Omental fat pad (tissue), 4 donors: ENCODE measurements around the gene ADAM15. TPM values are rescaled to one million over a fixed set of nuclear protein-coding genes. Genes with fewer than 3 reads are reported as not detected.

Source experiments
- ATAC-seq: fragments of 150-250 bp; one replicate; pipeline ENCODE4 v1.9.1; 2016; ENCODE audit warnings: mild to moderate bottlenecking, moderate library complexity; ENCODE audit not compliant: low FRiP score
- DNase-seq: peaks from one replicate; pipeline ENCODE4 v3.0.0-alpha.2; 2019; ENCODE audit warnings: low spot score
- total RNA-seq, 4 donors: library from RNA; depleted of rRNA; stranded (reverse); fragments of >200 nt; gene quantifications; one replicate each; pipeline ENCODE4 v1.1.0, GENCODE V29; 2016
- TF ChIP-seq, protein P1 (sequence below), 3 donors: fragments of 450-650 bp; IDR thresholded peaks; one replicate each; pipeline ENCODE4 v1.5.1; 2016 to 2017; ENCODE audit warnings: antibody characterized with exemption in 3 of 3, mild to moderate bottlenecking in 3 of 3, moderate library complexity in 2 of 3

The ADAM15 gene
- total RNA-seq, 4 donors from 2014 or later, result 116 to 262 (median 157) TPM

DNA sequence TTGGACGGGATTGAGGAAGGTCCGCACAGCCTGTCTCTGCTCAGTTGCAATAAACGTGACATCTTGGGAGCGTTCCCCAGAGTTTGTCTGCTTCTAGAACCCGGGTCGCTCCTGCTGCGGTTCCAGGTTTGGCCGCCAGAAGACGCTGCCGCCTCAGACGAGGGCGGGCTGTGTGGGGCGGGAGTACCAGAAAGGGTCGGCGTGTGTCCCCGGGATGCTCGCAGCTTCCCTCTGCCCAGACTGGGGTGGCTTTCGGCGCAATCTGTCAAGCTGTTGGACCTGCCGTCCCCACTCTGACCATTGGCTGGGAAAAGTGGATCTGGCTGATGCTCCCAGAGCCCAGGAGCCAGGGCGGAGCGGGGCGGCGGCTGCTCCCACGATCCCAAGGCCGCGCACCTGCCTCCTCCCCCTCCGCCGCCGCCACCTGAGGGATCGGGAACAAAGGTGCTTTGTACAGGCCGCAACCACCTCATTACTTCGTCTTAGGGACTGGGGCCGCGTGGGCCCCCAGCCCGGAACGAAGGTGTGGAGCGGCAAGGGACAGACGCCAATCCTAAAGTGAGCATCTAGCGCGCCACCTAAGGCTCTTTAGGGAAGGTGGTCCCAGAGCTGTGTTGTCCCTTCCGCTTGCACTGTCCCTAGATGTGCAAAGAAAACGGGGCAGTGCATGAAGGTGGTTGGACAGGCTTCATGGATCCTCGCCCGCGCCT is 11.7 kb downstream of the ADAM15 start:
- TF ChIP-seq, protein P1, sequence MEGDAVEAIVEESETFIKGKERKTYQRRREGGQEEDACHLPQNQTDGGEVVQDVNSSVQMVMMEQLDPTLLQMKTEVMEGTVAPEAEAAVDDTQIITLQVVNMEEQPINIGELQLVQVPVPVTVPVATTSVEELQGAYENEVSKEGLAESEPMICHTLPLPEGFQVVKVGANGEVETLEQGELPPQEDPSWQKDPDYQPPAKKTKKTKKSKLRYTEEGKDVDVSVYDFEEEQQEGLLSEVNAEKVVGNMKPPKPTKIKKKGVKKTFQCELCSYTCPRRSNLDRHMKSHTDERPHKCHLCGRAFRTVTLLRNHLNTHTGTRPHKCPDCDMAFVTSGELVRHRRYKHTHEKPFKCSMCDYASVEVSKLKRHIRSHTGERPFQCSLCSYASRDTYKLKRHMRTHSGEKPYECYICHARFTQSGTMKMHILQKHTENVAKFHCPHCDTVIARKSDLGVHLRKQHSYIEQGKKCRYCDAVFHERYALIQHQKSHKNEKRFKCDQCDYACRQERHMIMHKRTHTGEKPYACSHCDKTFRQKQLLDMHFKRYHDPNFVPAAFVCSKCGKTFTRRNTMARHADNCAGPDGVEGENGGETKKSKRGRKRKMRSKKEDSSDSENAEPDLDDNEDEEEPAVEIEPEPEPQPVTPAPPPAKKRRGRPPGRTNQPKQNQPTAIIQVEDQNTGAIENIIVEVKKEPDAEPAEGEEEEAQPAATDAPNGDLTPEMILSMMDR (IDR thresholded peaks at IDR 0.05), result no peak
- ATAC-seq (no peak), DNase-seq (no peak)

DNA sequence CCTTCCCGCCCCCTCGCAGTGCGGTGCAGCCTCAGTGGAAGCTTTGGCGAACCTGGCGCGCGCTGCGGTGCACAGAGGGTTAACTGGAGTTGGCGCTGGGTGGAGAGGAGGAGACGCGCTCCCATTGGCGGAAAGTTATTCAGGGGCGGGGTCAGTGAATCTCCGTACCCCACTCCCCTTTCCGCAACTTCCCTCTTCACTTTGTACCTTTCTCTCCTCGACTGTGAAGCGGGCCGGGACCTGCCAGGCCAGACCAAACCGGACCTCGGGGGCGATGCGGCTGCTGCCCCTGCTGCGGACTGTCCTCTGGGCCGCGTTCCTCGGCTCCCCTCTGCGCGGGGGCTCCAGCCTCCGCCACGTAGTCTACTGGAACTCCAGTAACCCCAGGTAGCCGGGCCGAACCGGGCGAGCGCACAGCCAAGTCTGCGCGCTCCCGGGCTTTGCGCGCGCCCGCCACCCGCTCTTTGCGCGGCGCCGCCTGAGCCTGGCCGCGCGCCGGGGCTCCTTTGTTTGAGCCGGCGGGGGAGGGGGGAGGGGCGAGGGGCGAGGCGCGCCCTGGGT is 12.5 kb downstream of the ADAM15 start, which contains the start of gene EFNA4:
Gene EFNA4, plus strand, starts transcription at position 191 of the 561 bp plus-strand sequence. Its CDS starts 84 bp downstream, at position 275.
- peak; percentile 84 for ATAC-seq
- DNase-seq, result no peak
- TF ChIP-seq, protein P1 (IDR thresholded peaks at IDR 0.05), result no peak

DNA sequence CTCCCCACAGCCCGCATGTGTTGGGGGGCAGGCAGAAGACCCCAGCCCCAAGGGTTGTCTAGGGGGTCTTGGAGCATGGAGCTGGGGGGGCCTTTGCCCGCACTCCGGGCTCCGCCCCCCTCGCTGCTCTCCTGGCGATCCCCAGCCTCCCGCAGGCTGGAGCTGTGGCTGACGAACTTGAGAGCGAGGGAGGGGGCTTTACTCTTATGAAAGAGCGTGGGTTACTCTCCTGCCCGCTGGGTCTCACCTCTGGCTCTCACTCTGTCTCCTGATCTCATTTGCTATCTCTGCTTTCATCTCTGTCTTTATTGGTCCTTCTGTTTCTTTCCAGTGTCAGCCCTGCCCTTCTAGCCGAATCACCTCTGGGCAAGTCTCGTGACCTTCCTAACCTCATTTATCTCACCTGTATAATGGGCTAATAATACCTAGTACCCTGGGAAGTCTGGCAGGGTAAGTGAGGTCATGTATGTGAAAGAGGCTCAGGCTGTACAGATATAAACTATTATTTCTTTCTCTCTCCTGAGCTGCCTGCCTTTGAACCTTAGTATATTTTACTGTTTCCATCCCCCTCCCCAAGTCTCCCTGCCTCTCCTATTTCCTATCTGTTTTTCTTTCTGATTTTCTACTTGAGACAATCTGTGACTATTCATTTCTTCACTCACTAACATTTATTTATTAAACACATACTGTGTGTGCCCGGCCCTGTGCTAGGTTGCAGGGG is 13.2 kb downstream of the ADAM15 start:
- TF ChIP-seq, protein P1 (IDR thresholded peaks at IDR 0.05), result no peak
- DNase-seq, result no peak
- ATAC-seq, result peak; percentile 22

DNA sequence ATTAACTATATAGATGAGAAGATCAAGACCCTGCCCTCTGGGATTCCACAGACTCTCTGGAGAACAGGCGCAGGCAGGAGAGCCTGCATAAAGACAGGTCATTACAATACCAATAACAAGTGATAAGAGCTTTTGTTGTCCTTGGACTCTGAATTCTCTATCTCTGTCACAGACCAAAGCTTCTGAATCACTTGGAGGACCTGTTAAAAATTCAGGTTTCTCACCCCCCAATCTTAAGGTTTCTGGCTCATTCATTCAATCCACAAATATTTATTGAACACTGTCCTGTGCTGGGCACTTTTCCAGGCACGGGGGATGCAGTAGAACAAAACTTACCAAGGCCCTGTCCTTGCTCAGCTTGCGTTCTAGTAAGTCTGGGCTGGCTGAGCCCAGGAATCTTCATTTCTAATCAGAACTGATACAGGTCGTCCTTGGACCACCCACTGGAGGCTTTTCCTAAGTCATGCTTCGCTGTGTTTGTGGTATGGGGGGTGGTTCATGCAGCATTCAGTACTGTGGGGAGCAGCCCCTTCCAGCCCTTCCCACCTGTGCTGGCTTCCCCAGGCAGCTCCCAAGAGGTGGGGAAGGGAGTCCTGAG is 13.8 kb downstream of the ADAM15 start:
- DNase-seq (no peak), ATAC-seq (no peak)
- TF ChIP-seq, protein P1 (IDR thresholded peaks at IDR 0.05), result no peak

DNA sequence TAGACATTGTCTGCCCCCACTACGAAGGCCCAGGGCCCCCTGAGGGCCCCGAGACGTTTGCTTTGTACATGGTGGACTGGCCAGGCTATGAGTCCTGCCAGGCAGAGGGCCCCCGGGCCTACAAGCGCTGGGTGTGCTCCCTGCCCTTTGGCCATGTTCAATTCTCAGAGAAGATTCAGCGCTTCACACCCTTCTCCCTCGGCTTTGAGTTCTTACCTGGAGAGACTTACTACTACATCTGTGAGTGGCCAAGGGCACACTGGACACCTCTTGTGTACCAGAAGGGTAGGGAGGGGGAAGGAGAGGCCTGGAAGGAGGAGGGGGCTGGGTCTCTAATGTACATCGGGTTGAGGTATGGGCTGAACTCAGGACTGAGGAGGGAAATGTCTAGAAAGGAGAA is 15.7 kb downstream of the ADAM15 start:
- no peak for ATAC-seq
- TF ChIP-seq, protein P1 (IDR thresholded peaks at IDR 0.05), result no peak
- DNase-seq, result no peak

DNA sequence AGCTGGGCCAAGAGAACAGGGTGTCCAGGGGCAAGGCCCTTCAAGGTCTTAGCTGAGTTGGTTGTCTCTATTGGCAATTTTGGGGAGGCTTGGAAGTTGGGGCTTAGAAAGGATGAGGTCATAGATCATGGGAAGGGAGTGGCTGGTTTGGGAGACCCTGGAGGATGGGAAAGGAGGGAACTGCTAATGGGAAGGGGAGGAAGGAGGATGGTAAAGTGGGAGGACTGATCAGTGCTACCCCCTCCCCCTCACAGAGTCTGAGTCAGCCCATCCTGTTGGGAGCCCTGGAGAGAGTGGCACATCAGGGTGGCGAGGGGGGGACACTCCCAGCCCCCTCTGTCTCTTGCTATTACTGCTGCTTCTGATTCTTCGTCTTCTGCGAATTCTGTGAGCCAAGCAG is 17.5 kb downstream of the ADAM15 start:
- no peak for DNase-seq
- ATAC-seq, result no peak
- TF ChIP-seq, protein P1 (IDR thresholded peaks at IDR 0.05), result no peak
